SK-N-SH treated with all-trans-retinoic acid at 6 μM for 48 hours (cell line): ENCODE measurements around the gene RERE.

ENCODE experiments used
- ARNTL ChIP-seq: fragments of 450-650 bp; formaldehyde crosslinking; IDR thresholded peaks from 2 replicates; pipeline ENCODE4 v1.5.0; 2020; ENCODE audit warnings: low read depth, mild to moderate bottlenecking, moderate library complexity, borderline replicate concordance
- SNAI2 ChIP-seq: fragments of 250-450 bp; sonication (Bioruptor Pico); IDR thresholded peaks from 2 replicates; pipeline ENCODE4 v1.5.0; 2020; ENCODE audit warnings: mild to moderate bottlenecking, moderate library complexity
- ZFP3 ChIP-seq: fragments of 250-450 bp; sonication (Bioruptor Pico); IDR thresholded peaks from 2 replicates; pipeline ENCODE4 v1.5.0; 2020; ENCODE audit warnings: mild to moderate bottlenecking, moderate library complexity
- ZFP30 ChIP-seq: fragments of 450-650 bp; formaldehyde crosslinking; IDR thresholded peaks from 2 replicates; pipeline ENCODE4 v1.5.0; 2022; ENCODE audit warnings: mild to moderate bottlenecking, moderate library complexity
- ZNF70 ChIP-seq: fragments of 450-650 bp; formaldehyde crosslinking; IDR thresholded peaks from 2 replicates; pipeline ENCODE4 v1.5.0; 2020; ENCODE audit warnings: mild to moderate bottlenecking, moderate library complexity
- ZNF8 ChIP-seq: fragments of 450-650 bp; formaldehyde crosslinking; IDR thresholded peaks from 2 replicates; pipeline ENCODE4 v1.5.0; 2020; ENCODE audit warnings: mild to moderate bottlenecking, moderate library complexity
- TF ChIP-seq, protein P1 (sequence below): fragments of 250-450 bp; sonication (Bioruptor Pico); IDR thresholded peaks from 2 replicates; pipeline ENCODE4 v1.8.0; 2020; ENCODE audit warnings: mild to moderate bottlenecking, moderate library complexity, borderline replicate concordance
- TF ChIP-seq, protein P2 (sequence below): fragments of 250-450 bp; sonication (Bioruptor Pico); IDR thresholded peaks from 2 replicates; pipeline ENCODE4 v1.8.0; 2021; ENCODE audit warnings: low read depth, mild to moderate bottlenecking, moderate library complexity, borderline replicate concordance

- TF ChIP-seq ZFP30 (CRISPR knock-in tag) (no peak), ZNF70 (CRISPR knock-in tag) (no peak), ZNF8 (no peak), ZFP3 (CRISPR knock-in tag) (no peak), SNAI2 (CRISPR knock-in tag) (no peak), ARNTL (CRISPR knock-in tag) (no peak)
- TF ChIP-seq, protein P1, sequence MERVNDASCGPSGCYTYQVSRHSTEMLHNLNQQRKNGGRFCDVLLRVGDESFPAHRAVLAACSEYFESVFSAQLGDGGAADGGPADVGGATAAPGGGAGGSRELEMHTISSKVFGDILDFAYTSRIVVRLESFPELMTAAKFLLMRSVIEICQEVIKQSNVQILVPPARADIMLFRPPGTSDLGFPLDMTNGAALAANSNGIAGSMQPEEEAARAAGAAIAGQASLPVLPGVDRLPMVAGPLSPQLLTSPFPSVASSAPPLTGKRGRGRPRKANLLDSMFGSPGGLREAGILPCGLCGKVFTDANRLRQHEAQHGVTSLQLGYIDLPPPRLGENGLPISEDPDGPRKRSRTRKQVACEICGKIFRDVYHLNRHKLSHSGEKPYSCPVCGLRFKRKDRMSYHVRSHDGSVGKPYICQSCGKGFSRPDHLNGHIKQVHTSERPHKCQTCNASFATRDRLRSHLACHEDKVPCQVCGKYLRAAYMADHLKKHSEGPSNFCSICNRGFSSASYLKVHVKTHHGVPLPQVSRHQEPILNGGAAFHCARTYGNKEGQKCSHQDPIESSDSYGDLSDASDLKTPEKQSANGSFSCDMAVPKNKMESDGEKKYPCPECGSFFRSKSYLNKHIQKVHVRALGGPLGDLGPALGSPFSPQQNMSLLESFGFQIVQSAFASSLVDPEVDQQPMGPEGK: no peak
- TF ChIP-seq, protein P2, sequence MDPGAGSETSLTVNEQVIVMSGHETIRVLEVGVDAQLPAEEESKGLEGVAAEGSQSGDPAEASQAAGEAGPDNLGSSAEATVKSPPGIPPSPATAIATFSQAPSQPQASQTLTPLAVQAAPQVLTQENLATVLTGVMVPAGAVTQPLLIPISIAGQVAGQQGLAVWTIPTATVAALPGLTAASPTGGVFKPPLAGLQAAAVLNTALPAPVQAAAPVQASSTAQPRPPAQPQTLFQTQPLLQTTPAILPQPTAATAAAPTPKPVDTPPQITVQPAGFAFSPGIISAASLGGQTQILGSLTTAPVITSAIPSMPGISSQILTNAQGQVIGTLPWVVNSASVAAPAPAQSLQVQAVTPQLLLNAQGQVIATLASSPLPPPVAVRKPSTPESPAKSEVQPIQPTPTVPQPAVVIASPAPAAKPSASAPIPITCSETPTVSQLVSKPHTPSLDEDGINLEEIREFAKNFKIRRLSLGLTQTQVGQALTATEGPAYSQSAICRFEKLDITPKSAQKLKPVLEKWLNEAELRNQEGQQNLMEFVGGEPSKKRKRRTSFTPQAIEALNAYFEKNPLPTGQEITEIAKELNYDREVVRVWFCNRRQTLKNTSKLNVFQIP (CRISPR knock-in tag): no peak
These were observed 140.6 kb downstream of the RERE start for GRCh38 chr1:8676813-8677212.
